Measurements from ENCODE around the gene VEGFC. TPM values are rescaled to one million over a fixed set of nuclear protein-coding genes. Genes with fewer than 3 reads are reported as not detected.

The VEGFC gene
- polyA plus RNA-seq, 1 of the 3 experiments (the other 2 are of a cell fraction) = 81.9 TPM

GRCh38 chr4:176752191-176752749 lies 40.5 kb downstream of the VEGFC start:
- no peak for TF ChIP-seq GATA2 (CRISPR knock-in tag; IDR thresholded peaks at IDR 0.05)
- TF ChIP-seq JUND (IDR thresholded peaks at IDR 0.05) = no peak
- TF ChIP-seq IRF3 (IDR thresholded peaks at IDR 0.05; ENCODE audit: low read depth, low read length) = no peak
- TF ChIP-seq TAF1 (IDR thresholded peaks at IDR 0.05; ENCODE audit: borderline replicate concordance, low read depth, low read length) = no peak
- no peak for TF ChIP-seq MAX (IDR thresholded peaks at IDR 0.05; ENCODE audit: low read depth)
- TF ChIP-seq SIN3A (IDR thresholded peaks at IDR 0.05; ENCODE audit: borderline replicate concordance, low read depth, low read length) = no peak
- TF ChIP-seq NRF1 (IDR thresholded peaks at IDR 0.05; ENCODE audit: low read depth, low read length) = no peak
- no peak for TF ChIP-seq EP300 (IDR thresholded peaks at IDR 0.05; ENCODE audit: borderline replicate concordance in 1 of 2, low read depth in 1 of 2, low read length in 1 of 2)
- TF ChIP-seq FOSL2 (IDR thresholded peaks at IDR 0.05; ENCODE audit: borderline replicate concordance, low read depth) = no peak
- Histone ChIP-seq H3K79me2 (ENCODE audit: insufficient read depth) (peaks cover 100% of the 10 kb centered on the region), H3K9me3 (no peaks in the 10 kb centered on the region), H3K4me2 (peak overlapping the region; percentile 23), H3K9me2 (no peaks in the 10 kb centered on the region), H3K9ac (peak overlapping the region; percentile 13; the same call in 1 of the 2 replicates), H3K4me3 (ENCODE audit: low read depth in 2 of 2, low read length in 1 of 2) (no peak overlapping the region), H3F3A (replicated peaks; ENCODE audit: insufficient read depth) (peaks cover 65% of the 10 kb centered on the region), H2AFZ (ENCODE audit: low read depth) (no peak overlapping the region), H3K36me3 (replicated peaks in 1 of 2; ENCODE audit: control insufficient read depth in 1 of 2, insufficient read depth in 2 of 2, low read length in 1 of 2) (peaks cover 0 to 36% of the 10 kb centered on the region in 2 experiments), H3K27me3 (ENCODE audit: insufficient read depth) (no peaks in the 10 kb centered on the region), H3K27ac (ENCODE audit: low read depth in 2 of 2, low read length in 1 of 2) (peak overlapping the region; percentile 73 to 82), H4K20me1 (ENCODE audit: insufficient read depth) (peaks cover 91% of the 10 kb centered on the region), H3K4me1 (ENCODE audit: control insufficient read depth in 1 of 2, insufficient read depth in 2 of 2, low read depth in 1 of 2, low read length in 1 of 2) (peaks cover 0 to 25% of the 10 kb centered on the region in 2 experiments; a peak in 3 of 4 replicates)
- 39% methylated on average over 6 of the region's 6 CpGs for WGBS (ENCODE audit: low lambda C conversion rate)
- POLR2A ChIA-PET = no interaction called here
- DNase-seq = no peak
- CTCF ChIA-PET = no interaction called here

- no peak for DNase-seq
- WGBS (ENCODE audit: low lambda C conversion rate) = 32% methylated on average over 2 of the region's 2 CpGs
These were observed 41.7 kb downstream of the VEGFC start for GRCh38 chr4:176751061-176751460.

More at GRCh38 chr4:176751061-176751460, 41.7 kb downstream of the VEGFC start:
- no peaks in the 10 kb centered on the region for H3K27me3 ChIP-seq (ENCODE audit: insufficient read depth)
- no peaks in the 10 kb centered on the region for H3K9me3 ChIP-seq
- no peaks in the 10 kb centered on the region for H3K9me2 ChIP-seq
- peak overlapping the region; percentile 72 to 82; a peak in 3 of 4 replicates for H3K27ac ChIP-seq (ENCODE audit: low read depth in 2 of 2, low read length in 1 of 2)
- CTCF ChIA-PET = no interaction called here
- peaks cover 100% of the 10 kb centered on the region for H3K79me2 ChIP-seq (ENCODE audit: insufficient read depth)
- H3K36me3 ChIP-seq (replicated peaks in 1 of 2; ENCODE audit: control insufficient read depth in 1 of 2, insufficient read depth in 2 of 2, low read length in 1 of 2) = peaks cover 0 to 32% of the 10 kb centered on the region in 2 experiments
- H3K9ac ChIP-seq = no peak overlapping the region
- H3K4me3 ChIP-seq (ENCODE audit: low read depth in 2 of 2, low read length in 1 of 2) = no peak overlapping the region
- H3F3A ChIP-seq (replicated peaks; ENCODE audit: insufficient read depth) = peaks cover 76% of the 10 kb centered on the region
- TF ChIP-seq SIN3A (IDR thresholded peaks at IDR 0.05; ENCODE audit: borderline replicate concordance, low read depth, low read length) (no peak), NFIC (IDR thresholded peaks at IDR 0.05; ENCODE audit: borderline replicate concordance) (no peak), JUND (IDR thresholded peaks at IDR 0.05) (no peak), TEAD4 (IDR thresholded peaks at IDR 0.05; ENCODE audit: borderline replicate concordance, insufficient read depth) (no peak), PBX3 (IDR thresholded peaks at IDR 0.05) (no peak)
- peaks cover 91% of the 10 kb centered on the region for H4K20me1 ChIP-seq (ENCODE audit: insufficient read depth)
- POLR2A ChIA-PET = no interaction called here
- peaks cover 0 to 33% of the 10 kb centered on the region in 2 experiments; a peak in 3 of 4 replicates for H3K4me1 ChIP-seq (ENCODE audit: control insufficient read depth in 1 of 2, insufficient read depth in 2 of 2, low read depth in 1 of 2, low read length in 1 of 2)
- no peak overlapping the region for H2AFZ ChIP-seq (ENCODE audit: low read depth)
- 0 out of 2 replicates have a peak overlapping the region, but pooled peaks have one; percentile 0 for H3K4me2 ChIP-seq

All from SK-N-SH (cell line).